WTC11 (cell line): ENCODE results near the gene ZNF324B. TPM values are rescaled to one million over a fixed set of nuclear protein-coding genes. Genes with fewer than 3 reads are reported as not detected.
A peak's percentile ranks its signal among the peaks of the same experiment; 100 is the strongest.
"Not testable (repeated sequence)": the region's sequence is repeated elsewhere in the genome, so short reads cannot be mapped to it uniquely, and the experiment has no call there.

Experiments used
- ATAC-seq: fragments of 200-7000 bp; cut with Tn5 transposase; 2 replicates; pipeline ENCODE4 v1.10.0; 2021; ENCODE audit warnings: mild to moderate bottlenecking, moderate library complexity
- CTCF ChIA-PET: fragments of 300-600 bp; sonication (Branson Sonifier 250); formaldehyde crosslinking; loops from one replicate; lab custom pipeline; 2021; ENCODE audit warnings: antibody characterized with exemption; lab: Charles Lee
- POLR2A ChIA-PET: fragments of 350-600 bp; sonication (Branson Sonifier 250); formaldehyde crosslinking; loops from one replicate; lab custom pipeline; 2021; ENCODE audit warnings: antibody characterized with exemption; lab: Charles Lee
- DNase-seq: peaks from one replicate; pipeline ENCODE4 v3.0.0; 2021; ENCODE audit warnings: low spot score
- H3K27ac Mint-ChIP-seq: 2 replicates; pipeline ENCODE4 v1.8.0; 2021; ENCODE audit warnings: mixed read lengths
- H3K27me3 Mint-ChIP-seq: 2 replicates; pipeline ENCODE4 v1.8.0; 2021; ENCODE audit warnings: low read depth, mild to moderate bottlenecking, moderate library complexity, mixed read lengths
- H3K36me3 Mint-ChIP-seq: 2 replicates; pipeline ENCODE4 v1.8.0; 2021; ENCODE audit warnings: mixed read lengths
- H3K4me1 Mint-ChIP-seq: 2 replicates; pipeline ENCODE4 v1.8.0; 2022; ENCODE audit warnings: mixed read lengths
- H3K4me3 Mint-ChIP-seq: 2 replicates; pipeline ENCODE4 v1.8.0; 2021; ENCODE audit warnings: mild to moderate bottlenecking, moderate library complexity, mixed read lengths
- H3K9me3 Mint-ChIP-seq: 2 replicates; pipeline ENCODE4 v1.8.0; 2021; ENCODE audit warnings: mixed read lengths
- AR ChIP-seq: fragments of 250-450 bp; sonication (Bioruptor Pico); IDR thresholded peaks from 2 replicates; pipeline ENCODE4 v1.9.0; 2021; ENCODE audit warnings: mild to moderate bottlenecking
- FOXK1 ChIP-seq: sonication (generic); formaldehyde crosslinking; IDR thresholded peaks from 2 replicates; pipeline ENCODE4 v1.8.0; 2022; ENCODE audit warnings: mild to moderate bottlenecking, moderate library complexity, missing genetic modification reagents
- FOXP4 ChIP-seq: sonication (generic); formaldehyde crosslinking; IDR thresholded peaks from 2 replicates; pipeline ENCODE4 v1.8.0; 2022; ENCODE audit warnings: mild to moderate bottlenecking, missing genetic modification reagents
- HMGA2 ChIP-seq: fragments of 250-450 bp; sonication (Bioruptor Pico); IDR thresholded peaks from 2 replicates; pipeline ENCODE4 v1.4.0; 2021; ENCODE audit warnings: mild to moderate bottlenecking, moderate library complexity
- IRF1 ChIP-seq: sonication (generic); formaldehyde crosslinking; IDR thresholded peaks from 2 replicates; pipeline ENCODE4 v1.8.0; 2023; ENCODE audit warnings: missing genetic modification reagents
- JAZF1 ChIP-seq: fragments of 250-450 bp; sonication (Bioruptor Pico); IDR thresholded peaks from 2 replicates; pipeline ENCODE4 v1.9.0; 2021; ENCODE audit warnings: moderate library complexity, mild to moderate bottlenecking, inconsistent platforms
- MXD4 ChIP-seq: fragments of 250-450 bp; sonication (Bioruptor Pico); IDR thresholded peaks from 2 replicates; pipeline ENCODE4 v1.8.0; 2021; ENCODE audit warnings: mild to moderate bottlenecking, moderate library complexity, borderline replicate concordance
- PRRX2 ChIP-seq: fragments of 250-450 bp; sonication (Bioruptor Pico); IDR thresholded peaks from 2 replicates; pipeline ENCODE4 v1.8.0; 2021; ENCODE audit warnings: mild to moderate bottlenecking
- SMAD4 ChIP-seq: sonication (generic); formaldehyde crosslinking; IDR thresholded peaks from 2 replicates; pipeline ENCODE4 v1.8.0; 2022; ENCODE audit warnings: mild to moderate bottlenecking, missing genetic modification reagents
- ZNF317 ChIP-seq: sonication (generic); formaldehyde crosslinking; IDR thresholded peaks from 2 replicates; pipeline ENCODE4 v1.8.1; 2023; ENCODE audit warnings: low read depth, mild to moderate bottlenecking, moderate library complexity, missing genetic modification reagents, borderline replicate concordance
- ZNF416 ChIP-seq: fragments of 250-450 bp; sonication (Bioruptor Pico); IDR thresholded peaks from 2 replicates; pipeline ENCODE4 v1.9.0; 2021; ENCODE audit warnings: mild to moderate bottlenecking, inconsistent platforms
- total RNA-seq: library from RNA; stranded (reverse); gene quantifications from 3 replicates; pipeline ENCODE4 v1.2.3, GENCODE V29; 2021
- TF ChIP-seq, protein P1 (sequence below): sonication (generic); formaldehyde crosslinking; IDR thresholded peaks from 2 replicates; pipeline ENCODE4 v1.8.1; 2022; ENCODE audit warnings: mild to moderate bottlenecking, missing genetic modification reagents, moderate library complexity, borderline replicate concordance
- TF ChIP-seq, protein P2 (sequence below): sonication (generic); formaldehyde crosslinking; IDR thresholded peaks from 2 replicates; pipeline ENCODE4 v1.8.1; 2023; ENCODE audit warnings: mild to moderate bottlenecking, missing genetic modification reagents, moderate library complexity
- TF ChIP-seq, protein P3 (sequence below): sonication (generic); formaldehyde crosslinking; IDR thresholded peaks from 2 replicates; pipeline ENCODE4 v1.8.0; 2022; ENCODE audit warnings: mild to moderate bottlenecking, missing genetic modification reagents

The ZNF324B gene
- total RNA-seq, 1 experiment from 2014 or later: 4.0 TPM

DNA sequence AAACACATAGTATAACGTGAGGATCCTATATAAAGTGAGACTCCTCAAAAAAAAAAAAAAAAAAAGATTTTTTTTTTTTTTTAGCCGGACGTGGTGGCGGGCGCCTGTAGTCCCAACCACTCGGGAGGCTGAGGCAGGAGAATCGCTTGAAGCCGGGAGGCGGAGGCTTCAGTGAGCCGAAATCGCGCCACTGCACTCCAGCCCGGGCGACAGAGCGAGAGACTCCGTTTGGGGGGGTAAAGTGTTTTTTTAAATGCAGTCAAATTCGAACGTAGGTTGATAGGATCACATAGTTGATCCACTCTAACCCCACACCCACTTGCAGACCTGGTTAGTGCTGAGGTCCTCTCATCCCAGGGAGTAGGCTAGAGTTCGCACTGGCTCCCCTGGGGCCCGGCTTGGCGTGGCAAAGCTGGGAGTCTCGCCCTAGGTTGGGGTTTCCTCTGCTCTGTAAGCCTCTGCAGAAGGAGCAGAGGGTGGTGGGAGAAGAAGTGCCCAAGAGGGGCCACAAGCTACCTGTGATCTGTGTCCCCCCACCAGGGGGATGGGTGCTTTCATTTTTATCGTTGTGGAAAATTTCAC is 49.5 kb upstream of the ZNF324B start:
- ChIA-PET POLR2A (interaction anchor here (0.6 kb wide), 1 partner anchor 215 kb away, joined by 4 read pairs; no protein-coding TSS in a partner anchor), CTCF (interaction anchor here (0.6 kb wide), 1 partner anchor 350 kb away, joined by 4 read pairs; no protein-coding TSS in a partner anchor)
- peak overlapping the region; percentile 83 for H3K4me3 Mint-ChIP-seq
- DNase-seq (no peak), ATAC-seq (no peak)
- H3K36me3 Mint-ChIP-seq: peaks cover 4% of the 10 kb centered on the region
- H3K9me3 Mint-ChIP-seq: no peaks in the 10 kb centered on the region
- H3K4me1 Mint-ChIP-seq: peaks cover 12% of the 10 kb centered on the region
- no peak overlapping the region for H3K27ac Mint-ChIP-seq
- TF ChIP-seq FOXK1 (CRISPR knock-in tag): no peak
- TF ChIP-seq IRF1 (CRISPR knock-in tag): no peak
- TF ChIP-seq MXD4 (CRISPR knock-in tag): no peak
- H3K27me3 Mint-ChIP-seq: peaks cover 35% of the 10 kb centered on the region

GRCh38 chr19:58403920-58404478 is 47.4 kb upstream of the ZNF324B start:
- H3K27me3 Mint-ChIP-seq: peaks cover 22% of the 10 kb centered on the region
- not testable (repeated sequence) for H3K36me3 Mint-ChIP-seq, DNase-seq, H3K9me3 Mint-ChIP-seq, H3K27ac Mint-ChIP-seq, H3K4me3 Mint-ChIP-seq, ATAC-seq
- peaks cover 22% of the 10 kb centered on the region for H3K4me1 Mint-ChIP-seq
- ChIA-PET CTCF (interaction anchor here (1.1 kb wide), 1 partner anchor 42 kb away, joined by 3 read pairs; the partner anchor contains the start of gene ZNF497), POLR2A (interaction anchor here (0.6 kb wide), 1 partner anchor 61 kb away, joined by 3 read pairs; no protein-coding TSS in a partner anchor)

GRCh38 chr19:58406818-58407657 is 44.4 kb upstream of the ZNF324B start:
- ChIA-PET CTCF (interaction anchor here (0.7 to 0.9 kb wide), 2 partner anchors 13 to 68 kb away, joined by 3 to 5 read pairs; no protein-coding TSS in a partner anchor), POLR2A (interaction anchor here (1.4 kb wide), 1 partner anchor 11 kb away, joined by 6 read pairs; the partner anchor contains the start of gene RNF225)
- H3K9me3 Mint-ChIP-seq: no peaks in the 10 kb centered on the region
- H3K36me3 Mint-ChIP-seq: peaks cover 4% of the 10 kb centered on the region
- TF ChIP-seq FOXP4: no peak
- peak overlapping the region; percentile 85; the same call in 1 of the 2 replicates for H3K27ac Mint-ChIP-seq
- peaks cover 14% of the 10 kb centered on the region for H3K27me3 Mint-ChIP-seq
- peaks cover 18% of the 10 kb centered on the region for H3K4me1 Mint-ChIP-seq
- ATAC-seq (peak; percentile 12), DNase-seq (no peak)
- peak overlapping the region; percentile 91 for H3K4me3 Mint-ChIP-seq

GRCh38 chr19:58407658-58408151 is 43.7 kb upstream of the ZNF324B start:
- POLR2A ChIA-PET: interaction anchor here (1.0 to 1.4 kb wide), 2 partner anchors 12 to 43 kb away, joined by 6 to 7 read pairs; partner anchors contain the start of genes RNF225 and ZNF324B
- TF ChIP-seq, protein P1, sequence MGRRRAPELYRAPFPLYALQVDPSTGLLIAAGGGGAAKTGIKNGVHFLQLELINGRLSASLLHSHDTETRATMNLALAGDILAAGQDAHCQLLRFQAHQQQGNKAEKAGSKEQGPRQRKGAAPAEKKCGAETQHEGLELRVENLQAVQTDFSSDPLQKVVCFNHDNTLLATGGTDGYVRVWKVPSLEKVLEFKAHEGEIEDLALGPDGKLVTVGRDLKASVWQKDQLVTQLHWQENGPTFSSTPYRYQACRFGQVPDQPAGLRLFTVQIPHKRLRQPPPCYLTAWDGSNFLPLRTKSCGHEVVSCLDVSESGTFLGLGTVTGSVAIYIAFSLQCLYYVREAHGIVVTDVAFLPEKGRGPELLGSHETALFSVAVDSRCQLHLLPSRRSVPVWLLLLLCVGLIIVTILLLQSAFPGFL (CRISPR knock-in tag): no peak
- TF ChIP-seq, protein P2, sequence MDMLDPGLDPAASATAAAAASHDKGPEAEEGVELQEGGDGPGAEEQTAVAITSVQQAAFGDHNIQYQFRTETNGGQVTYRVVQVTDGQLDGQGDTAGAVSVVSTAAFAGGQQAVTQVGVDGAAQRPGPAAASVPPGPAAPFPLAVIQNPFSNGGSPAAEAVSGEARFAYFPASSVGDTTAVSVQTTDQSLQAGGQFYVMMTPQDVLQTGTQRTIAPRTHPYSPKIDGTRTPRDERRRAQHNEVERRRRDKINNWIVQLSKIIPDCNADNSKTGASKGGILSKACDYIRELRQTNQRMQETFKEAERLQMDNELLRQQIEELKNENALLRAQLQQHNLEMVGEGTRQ (CRISPR knock-in tag): no peak; the same call in 1 of the 2 replicates
- TF ChIP-seq PRRX2 (CRISPR knock-in tag) (no peak), FOXK1 (CRISPR knock-in tag) (no peak), SMAD4 (CRISPR knock-in tag) (no peak), JAZF1 (CRISPR knock-in tag) (no peak), ZNF416 (no peak), AR (CRISPR knock-in tag) (no peak), IRF1 (CRISPR knock-in tag) (no peak), HMGA2 (no peak), ZNF317 (CRISPR knock-in tag) (no peak)
- TF ChIP-seq, protein P3, sequence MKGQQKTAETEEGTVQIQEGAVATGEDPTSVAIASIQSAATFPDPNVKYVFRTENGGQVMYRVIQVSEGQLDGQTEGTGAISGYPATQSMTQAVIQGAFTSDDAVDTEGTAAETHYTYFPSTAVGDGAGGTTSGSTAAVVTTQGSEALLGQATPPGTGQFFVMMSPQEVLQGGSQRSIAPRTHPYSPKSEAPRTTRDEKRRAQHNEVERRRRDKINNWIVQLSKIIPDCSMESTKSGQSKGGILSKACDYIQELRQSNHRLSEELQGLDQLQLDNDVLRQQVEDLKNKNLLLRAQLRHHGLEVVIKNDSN (CRISPR knock-in tag): no peak; the same call in 1 of the 2 replicates

More at GRCh38 chr19:58407658-58408151, 43.7 kb upstream of the ZNF324B start:
- Mint-ChIP-seq H3K4me1 (peaks cover 18% of the 10 kb centered on the region), H3K36me3 (peaks cover 4% of the 10 kb centered on the region), H3K4me3 (peak overlapping the region; percentile 91), H3K27ac (peak overlapping the region; percentile 93; the same call in 1 of the 2 replicates), H3K27me3 (peaks cover 14% of the 10 kb centered on the region), H3K9me3 (no peaks in the 10 kb centered on the region)
- ATAC-seq (peak; percentile 3), DNase-seq (no peak)
- CTCF ChIA-PET: interaction anchor here (0.7 to 1.0 kb wide), 5 partner anchors 13 to 112 kb away, joined by 3 to 7 read pairs (median 5); partner anchors contain the start of genes ZBTB45 and ZNF324B
